ENCODE data around the gene SVIL. TPM values are rescaled to one million over a fixed set of nuclear protein-coding genes. Genes with fewer than 3 reads are reported as not detected.
A peak's percentile ranks its signal among the peaks of the same experiment; 100 is the strongest.

SVIL gene
- total RNA-seq, 2 donors from 2014 or later: 92.9 to 524 TPM

DNA sequence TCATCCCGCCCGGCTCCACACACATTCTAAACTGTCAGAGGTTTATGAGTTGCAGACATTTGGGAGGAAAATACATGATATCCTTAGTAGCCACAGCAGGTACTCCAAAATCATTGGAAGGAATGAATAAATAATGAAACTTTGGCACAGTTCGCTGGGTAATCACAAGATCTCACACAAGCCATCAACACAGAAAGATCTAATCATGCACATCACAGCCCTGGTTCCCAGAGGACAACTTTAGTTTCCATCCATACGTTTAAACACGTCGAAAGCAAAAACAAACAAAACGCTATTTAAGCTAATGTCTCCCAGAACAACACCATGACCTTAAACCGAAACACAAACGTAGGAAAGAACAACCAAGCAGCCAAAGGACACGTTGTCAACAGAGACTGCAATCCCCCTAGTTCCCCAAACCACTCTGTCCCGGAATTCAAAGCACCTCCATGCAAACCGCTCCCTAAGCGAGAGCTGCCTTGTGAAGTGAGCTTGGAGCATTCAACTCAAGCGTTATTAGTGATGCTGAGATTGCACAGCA is 12.3 kb downstream of the SVIL start:
- TF ChIP-seq, protein P1, sequence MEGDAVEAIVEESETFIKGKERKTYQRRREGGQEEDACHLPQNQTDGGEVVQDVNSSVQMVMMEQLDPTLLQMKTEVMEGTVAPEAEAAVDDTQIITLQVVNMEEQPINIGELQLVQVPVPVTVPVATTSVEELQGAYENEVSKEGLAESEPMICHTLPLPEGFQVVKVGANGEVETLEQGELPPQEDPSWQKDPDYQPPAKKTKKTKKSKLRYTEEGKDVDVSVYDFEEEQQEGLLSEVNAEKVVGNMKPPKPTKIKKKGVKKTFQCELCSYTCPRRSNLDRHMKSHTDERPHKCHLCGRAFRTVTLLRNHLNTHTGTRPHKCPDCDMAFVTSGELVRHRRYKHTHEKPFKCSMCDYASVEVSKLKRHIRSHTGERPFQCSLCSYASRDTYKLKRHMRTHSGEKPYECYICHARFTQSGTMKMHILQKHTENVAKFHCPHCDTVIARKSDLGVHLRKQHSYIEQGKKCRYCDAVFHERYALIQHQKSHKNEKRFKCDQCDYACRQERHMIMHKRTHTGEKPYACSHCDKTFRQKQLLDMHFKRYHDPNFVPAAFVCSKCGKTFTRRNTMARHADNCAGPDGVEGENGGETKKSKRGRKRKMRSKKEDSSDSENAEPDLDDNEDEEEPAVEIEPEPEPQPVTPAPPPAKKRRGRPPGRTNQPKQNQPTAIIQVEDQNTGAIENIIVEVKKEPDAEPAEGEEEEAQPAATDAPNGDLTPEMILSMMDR (IDR thresholded peaks at IDR 0.05): no peak
- no peaks in the 10 kb centered on the region for H3K4me1 ChIP-seq (replicated peaks)
- no peak overlapping the region for H3K4me3 ChIP-seq
- H3K9me3 ChIP-seq: no peaks in the 10 kb centered on the region
- H3K27me3 ChIP-seq (replicated peaks; ENCODE audit: insufficient read depth): no peaks in the 10 kb centered on the region
- intact Hi-C loops (cut with DNase I): no loop called here
- H3K27ac ChIP-seq: no peak overlapping the region
- no peaks in the 10 kb centered on the region for H3K36me3 ChIP-seq
- no peak for DNase-seq (ENCODE audit: low spot score)
- 37% methylated on average over 14 of the region's 14 CpGs for WGBS

DNA sequence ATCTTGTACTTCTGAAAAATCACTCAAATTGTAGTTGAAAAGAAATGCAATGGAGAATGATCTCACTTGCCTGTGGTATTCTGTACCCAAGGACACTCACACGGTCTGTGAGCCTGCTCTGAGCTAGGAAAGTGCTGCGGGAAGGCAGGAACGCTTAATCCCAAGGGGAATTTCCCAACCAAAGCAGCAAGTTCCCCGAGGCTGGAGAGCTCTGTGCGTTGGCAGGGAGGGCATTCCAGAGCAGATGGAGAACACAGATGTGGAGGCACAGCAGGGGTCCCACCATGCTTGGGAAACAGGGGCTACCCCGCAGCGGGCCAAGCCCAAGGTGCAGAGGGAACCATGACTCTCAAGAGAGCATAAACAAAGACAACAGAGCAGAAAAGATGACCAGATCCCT is 13.6 kb downstream of the SVIL start:
- TF ChIP-seq, protein P1 (IDR thresholded peaks at IDR 0.05): no peak

DNA sequence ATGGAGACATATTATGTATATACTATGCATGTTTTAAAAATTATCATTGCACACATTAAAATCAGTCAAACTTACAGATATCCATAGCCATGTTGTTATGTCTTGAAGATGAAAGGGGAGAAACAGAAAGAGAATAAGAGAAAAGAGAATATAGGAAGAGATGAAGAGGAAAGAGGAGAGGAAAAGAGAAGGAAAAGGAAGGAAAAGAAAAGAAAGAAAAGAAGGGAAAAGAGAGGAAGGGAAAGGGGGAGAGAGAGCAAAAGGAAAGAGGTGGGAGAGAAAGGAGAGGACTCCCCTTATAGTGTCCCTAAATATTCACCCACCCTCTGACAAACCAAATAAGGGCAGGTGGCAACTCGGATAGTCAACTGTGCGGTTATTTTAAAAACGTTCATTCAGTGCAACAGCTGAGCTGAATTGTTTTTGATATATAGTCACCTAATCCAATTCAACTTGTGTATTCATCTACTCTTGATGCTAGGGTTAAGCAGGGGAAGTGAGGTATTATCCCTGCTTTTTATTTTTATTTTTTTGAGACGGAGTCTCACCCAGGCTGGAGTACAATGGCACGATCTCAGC is 14.6 kb downstream of the SVIL start:
- Histone ChIP-seq H3K4me1 (replicated peaks) (no peaks in the 10 kb centered on the region), H3K27me3 (replicated peaks; ENCODE audit: insufficient read depth) (no peaks in the 10 kb centered on the region), H3K4me3 (no peak overlapping the region), H3K36me3 (no peaks in the 10 kb centered on the region), H3K27ac (no peak overlapping the region), H3K9me3 (no peaks in the 10 kb centered on the region)
- 80% methylated on average over 5 of the region's 5 CpGs for WGBS
- TF ChIP-seq, protein P1 (IDR thresholded peaks at IDR 0.05): no peak
- TF ChIP-seq POLR2AphosphoS5 (IDR thresholded peaks at IDR 0.05) (no peak), POLR2A (IDR thresholded peaks at IDR 0.05) (no peak)
- intact Hi-C loops (cut with DNase I): no loop called here
- no peak for DNase-seq (ENCODE audit: low spot score)

More for the DNA sequence above, 13.6 kb downstream of the SVIL start:
- DNase-seq (ENCODE audit: low spot score): no peak
- Histone ChIP-seq H3K4me1 (replicated peaks) (no peaks in the 10 kb centered on the region), H3K4me3 (no peak overlapping the region), H3K36me3 (no peaks in the 10 kb centered on the region), H3K27ac (no peak overlapping the region), H3K27me3 (replicated peaks; ENCODE audit: insufficient read depth) (no peaks in the 10 kb centered on the region), H3K9me3 (no peaks in the 10 kb centered on the region)
- WGBS: 60% methylated on average over 7 of the region's 7 CpGs
- intact Hi-C loops (cut with DNase I): no loop called here

DNA sequence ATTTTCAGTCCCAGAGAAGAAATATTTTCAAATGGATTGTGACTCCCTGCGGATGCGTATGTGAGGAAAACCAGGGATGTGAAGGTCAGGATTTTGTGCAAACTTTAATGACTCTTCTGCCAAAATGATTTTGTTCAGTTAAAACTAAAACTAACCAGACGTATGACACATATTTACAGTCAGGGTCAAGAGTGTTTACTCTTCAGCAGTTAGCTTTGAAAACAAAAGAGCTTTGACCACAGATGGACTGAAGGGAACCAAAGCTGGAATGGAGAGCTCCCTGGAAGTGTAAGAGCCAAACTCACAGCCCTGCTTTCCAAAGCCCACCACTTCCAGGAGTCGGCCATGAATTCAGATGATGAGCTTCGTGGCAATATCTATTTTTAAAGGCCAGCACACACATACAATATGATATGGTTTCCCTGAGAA is 15.5 kb downstream of the SVIL start:
- TF ChIP-seq POLR2AphosphoS5 (IDR thresholded peaks at IDR 0.05): no peak
- TF ChIP-seq, protein P1 (IDR thresholded peaks at IDR 0.05): no peak
- TF ChIP-seq POLR2A (IDR thresholded peaks at IDR 0.05): no peak
- intact Hi-C loops (cut with DNase I): no loop called here
- Histone ChIP-seq H3K4me1 (replicated peaks) (no peaks in the 10 kb centered on the region), H3K27me3 (replicated peaks; ENCODE audit: insufficient read depth) (no peaks in the 10 kb centered on the region), H3K4me3 (no peak overlapping the region), H3K9me3 (no peaks in the 10 kb centered on the region), H3K36me3 (no peaks in the 10 kb centered on the region), H3K27ac (peak overlapping the region; percentile 64 to 73)
- no peak for DNase-seq (ENCODE audit: low spot score)
- 52% methylated on average over 5 of the region's 5 CpGs for whole genome bisulfite sequencing
